IPS-18a (cell line): ENCODE data around the gene PLXNA4.

ENCODE experiments used
- H3K27ac ChIP-seq: one replicate; pipeline ENCODE4 v1.5.1; 2013; ENCODE audit warnings: low read length
- H3K27me3 ChIP-seq: one replicate; pipeline ENCODE4 v1.6.1; 2013; ENCODE audit warnings: mild to moderate bottlenecking, low read length; ENCODE audit not compliant: control insufficient read depth, insufficient read depth
- H3K36me3 ChIP-seq: one replicate; pipeline ENCODE4 v1.6.1; 2013; ENCODE audit warnings: low read depth, low read length; ENCODE audit not compliant: control insufficient read depth
- H3K4me1 ChIP-seq: one replicate; pipeline ENCODE4 v1.6.1; 2013; ENCODE audit warnings: low read depth, low read length; ENCODE audit not compliant: control insufficient read depth
- H3K4me3 ChIP-seq: one replicate; pipeline ENCODE4 v1.5.1; 2013; ENCODE audit warnings: low read length
- H3K9ac ChIP-seq: one replicate; pipeline ENCODE4 v1.6.1; 2013; ENCODE audit warnings: mild to moderate bottlenecking, low read length, moderate library complexity
- H3K9me3 ChIP-seq: one replicate; pipeline ENCODE4 v1.6.1; 2013; ENCODE audit warnings: low read depth, low read length; ENCODE audit not compliant: control insufficient read depth

The PLXNA4 gene

GRCh38 chr7:132228240-132228639 is 348.0 kb downstream of the PLXNA4 start:
- Histone ChIP-seq H3K4me3 (no peak overlapping the region), H3K27ac (no peak overlapping the region)

GRCh38 chr7:132226957-132227290 is 349.3 kb downstream of the PLXNA4 start:
- no peak overlapping the region for H3K9ac ChIP-seq
- no peak overlapping the region for H3K4me3 ChIP-seq
- H3K36me3 ChIP-seq: no peaks in the 10 kb centered on the region
- no peaks in the 10 kb centered on the region for H3K27me3 ChIP-seq
- no peaks in the 10 kb centered on the region for H3K4me1 ChIP-seq
- H3K9me3 ChIP-seq: no peaks in the 10 kb centered on the region
- H3K27ac ChIP-seq: no peak overlapping the region

More at GRCh38 chr7:132228240-132228639, 348.0 kb downstream of the PLXNA4 start:
- no peaks in the 10 kb centered on the region for H3K27me3 ChIP-seq
- no peaks in the 10 kb centered on the region for H3K36me3 ChIP-seq
- no peaks in the 10 kb centered on the region for H3K9me3 ChIP-seq
- H3K4me1 ChIP-seq: peaks cover 4% of the 10 kb centered on the region
- H3K9ac ChIP-seq: no peak overlapping the region

- no peak overlapping the region for H3K4me3 ChIP-seq
- no peak overlapping the region for H3K27ac ChIP-seq
- H3K9ac ChIP-seq: no peak overlapping the region
- no peaks in the 10 kb centered on the region for H3K36me3 ChIP-seq
- no peaks in the 10 kb centered on the region for H3K9me3 ChIP-seq
- H3K4me1 ChIP-seq: no peaks in the 10 kb centered on the region
- no peaks in the 10 kb centered on the region for H3K27me3 ChIP-seq
Measured at GRCh38 chr7:132226046-132226956, 350.0 kb downstream of the PLXNA4 start.

GRCh38 chr7:132225216-132226030 is 350.8 kb downstream of the PLXNA4 start:
- Histone ChIP-seq H3K36me3 (no peaks in the 10 kb centered on the region), H3K9ac (no peak overlapping the region), H3K27ac (no peak overlapping the region), H3K27me3 (no peaks in the 10 kb centered on the region), H3K4me3 (no peak overlapping the region), H3K4me1 (no peaks in the 10 kb centered on the region), H3K9me3 (no peaks in the 10 kb centered on the region)

GRCh38 chr7:132221356-132221755 is 354.9 kb downstream of the PLXNA4 start:
- no peak overlapping the region for H3K9ac ChIP-seq
- no peaks in the 10 kb centered on the region for H3K36me3 ChIP-seq
- no peak overlapping the region for H3K4me3 ChIP-seq
- no peaks in the 10 kb centered on the region for H3K27me3 ChIP-seq
- no peak overlapping the region for H3K27ac ChIP-seq
- no peaks in the 10 kb centered on the region for H3K9me3 ChIP-seq
- H3K4me1 ChIP-seq: peaks cover 8% of the 10 kb centered on the region

GRCh38 chr7:132220060-132220459 is 356.2 kb downstream of the PLXNA4 start:
- H3K27me3 ChIP-seq: no peaks in the 10 kb centered on the region
- H3K9ac ChIP-seq: no peak overlapping the region
- H3K9me3 ChIP-seq: no peaks in the 10 kb centered on the region
- H3K27ac ChIP-seq: no peak overlapping the region
- no peak overlapping the region for H3K4me3 ChIP-seq
- peaks cover 8% of the 10 kb centered on the region for H3K4me1 ChIP-seq
- H3K36me3 ChIP-seq: no peaks in the 10 kb centered on the region

GRCh38 chr7:132218876-132219275 is 357.4 kb downstream of the PLXNA4 start:
- Histone ChIP-seq H3K36me3 (no peaks in the 10 kb centered on the region), H3K9me3 (no peaks in the 10 kb centered on the region), H3K4me1 (peaks cover 13% of the 10 kb centered on the region), H3K9ac (no peak overlapping the region), H3K27me3 (no peaks in the 10 kb centered on the region), H3K4me3 (no peak overlapping the region), H3K27ac (no peak overlapping the region)

GRCh38 chr7:132216847-132217525 is 359.3 kb downstream of the PLXNA4 start:
- Histone ChIP-seq H3K4me3 (no peak overlapping the region), H3K9ac (no peak overlapping the region), H3K27me3 (no peaks in the 10 kb centered on the region), H3K27ac (no peak overlapping the region), H3K36me3 (no peaks in the 10 kb centered on the region), H3K9me3 (no peaks in the 10 kb centered on the region), H3K4me1 (peaks cover 14% of the 10 kb centered on the region)

- peaks cover 14% of the 10 kb centered on the region for H3K4me1 ChIP-seq
- H3K36me3 ChIP-seq: no peaks in the 10 kb centered on the region
- no peaks in the 10 kb centered on the region for H3K9me3 ChIP-seq
- no peak overlapping the region for H3K4me3 ChIP-seq
- no peak overlapping the region for H3K9ac ChIP-seq
- no peak overlapping the region for H3K27ac ChIP-seq
- no peaks in the 10 kb centered on the region for H3K27me3 ChIP-seq
Measured at GRCh38 chr7:132214452-132214851, 361.8 kb downstream of the PLXNA4 start.

GRCh38 chr7:132213583-132213982 is 362.7 kb downstream of the PLXNA4 start:
- Histone ChIP-seq H3K27ac (no peak overlapping the region), H3K4me1 (peaks cover 14% of the 10 kb centered on the region), H3K4me3 (no peak overlapping the region), H3K9me3 (no peaks in the 10 kb centered on the region), H3K27me3 (no peaks in the 10 kb centered on the region), H3K9ac (no peak overlapping the region), H3K36me3 (no peaks in the 10 kb centered on the region)

- Histone ChIP-seq H3K4me1 (peaks cover 8% of the 10 kb centered on the region), H3K9me3 (no peaks in the 10 kb centered on the region), H3K9ac (no peak overlapping the region), H3K4me3 (no peak overlapping the region), H3K27ac (no peak overlapping the region), H3K27me3 (no peaks in the 10 kb centered on the region), H3K36me3 (no peaks in the 10 kb centered on the region)
Measured at GRCh38 chr7:132211971-132212370, 364.3 kb downstream of the PLXNA4 start.
